IPS-18a (cell line): ENCODE results near the gene RFX6.
A peak's percentile ranks its signal among the peaks of the same experiment; 100 is the strongest.

Source experiments
- H3K27ac ChIP-seq: one replicate; pipeline ENCODE4 v1.5.1; 2013; ENCODE audit warnings: low read length
- H3K27me3 ChIP-seq: one replicate; pipeline ENCODE4 v1.6.1; 2013; ENCODE audit warnings: mild to moderate bottlenecking, low read length; ENCODE audit not compliant: control insufficient read depth, insufficient read depth
- H3K36me3 ChIP-seq: one replicate; pipeline ENCODE4 v1.6.1; 2013; ENCODE audit warnings: low read depth, low read length; ENCODE audit not compliant: control insufficient read depth
- H3K4me1 ChIP-seq: one replicate; pipeline ENCODE4 v1.6.1; 2013; ENCODE audit warnings: low read depth, low read length; ENCODE audit not compliant: control insufficient read depth
- H3K4me3 ChIP-seq: one replicate; pipeline ENCODE4 v1.5.1; 2013; ENCODE audit warnings: low read length
- H3K9ac ChIP-seq: one replicate; pipeline ENCODE4 v1.6.1; 2013; ENCODE audit warnings: mild to moderate bottlenecking, low read length, moderate library complexity
- H3K9me3 ChIP-seq: one replicate; pipeline ENCODE4 v1.6.1; 2013; ENCODE audit warnings: low read depth, low read length; ENCODE audit not compliant: control insufficient read depth

Gene RFX6

GRCh38 chr6:116872771-116873170, 4.3 kb upstream of the RFX6 start:
- H3K4me3 ChIP-seq = no peak overlapping the region
- H3K36me3 ChIP-seq = no peaks in the 10 kb centered on the region
- H3K4me1 ChIP-seq = no peaks in the 10 kb centered on the region
- no peak overlapping the region for H3K9ac ChIP-seq
- no peak overlapping the region for H3K27ac ChIP-seq
- H3K27me3 ChIP-seq = peaks cover 40% of the 10 kb centered on the region
- peaks cover 6% of the 10 kb centered on the region for H3K9me3 ChIP-seq

- Histone ChIP-seq H3K9ac (no peak overlapping the region), H3K27me3 (peaks cover 55% of the 10 kb centered on the region), H3K4me3 (peak overlapping the region; percentile 74), H3K36me3 (no peaks in the 10 kb centered on the region), H3K9me3 (peaks cover 6% of the 10 kb centered on the region), H3K27ac (no peak overlapping the region), H3K4me1 (no peaks in the 10 kb centered on the region)
Measured at GRCh38 chr6:116876107-116876506, 935 bp upstream of the RFX6 start.

- H3K4me3 ChIP-seq = peak overlapping the region; percentile 74
- H3K9me3 ChIP-seq = peaks cover 4% of the 10 kb centered on the region
- H3K9ac ChIP-seq = no peak overlapping the region
- no peaks in the 10 kb centered on the region for H3K36me3 ChIP-seq
- H3K27me3 ChIP-seq = peaks cover 55% of the 10 kb centered on the region
- H3K4me1 ChIP-seq = no peaks in the 10 kb centered on the region
- H3K27ac ChIP-seq = no peak overlapping the region
Measured at GRCh38 chr6:116877743-116878142, 701 bp downstream of the RFX6 start.

GRCh38 chr6:116881236-116881635, 4.2 kb downstream of the RFX6 start:
- H3K9ac ChIP-seq = no peak overlapping the region
- peaks cover 31% of the 10 kb centered on the region for H3K27me3 ChIP-seq
- no peaks in the 10 kb centered on the region for H3K9me3 ChIP-seq
- no peak overlapping the region for H3K4me3 ChIP-seq
- no peaks in the 10 kb centered on the region for H3K4me1 ChIP-seq
- H3K36me3 ChIP-seq = no peaks in the 10 kb centered on the region
- H3K27ac ChIP-seq = no peak overlapping the region

GRCh38 chr6:116883005-116883404, 6.0 kb downstream of the RFX6 start:
- Histone ChIP-seq H3K36me3 (no peaks in the 10 kb centered on the region), H3K27ac (no peak overlapping the region), H3K9ac (no peak overlapping the region), H3K4me3 (no peak overlapping the region), H3K9me3 (no peaks in the 10 kb centered on the region), H3K4me1 (no peaks in the 10 kb centered on the region), H3K27me3 (peaks cover 13% of the 10 kb centered on the region)

- Histone ChIP-seq H3K4me3 (no peak overlapping the region), H3K36me3 (no peaks in the 10 kb centered on the region), H3K27ac (no peak overlapping the region), H3K4me1 (no peaks in the 10 kb centered on the region), H3K27me3 (no peaks in the 10 kb centered on the region), H3K9me3 (no peaks in the 10 kb centered on the region), H3K9ac (no peak overlapping the region)
Measured at GRCh38 chr6:116884530-116884929, 7.5 kb downstream of the RFX6 start.

- Histone ChIP-seq H3K36me3 (no peaks in the 10 kb centered on the region), H3K4me3 (no peak overlapping the region), H3K4me1 (no peaks in the 10 kb centered on the region), H3K27ac (no peak overlapping the region), H3K9me3 (no peaks in the 10 kb centered on the region), H3K27me3 (no peaks in the 10 kb centered on the region), H3K9ac (no peak overlapping the region)
Measured at GRCh38 chr6:116887168-116887567, 10.1 kb downstream of the RFX6 start.

GRCh38 chr6:116887894-116888293, 10.9 kb downstream of the RFX6 start:
- Histone ChIP-seq H3K9ac (no peak overlapping the region), H3K27me3 (no peaks in the 10 kb centered on the region), H3K4me1 (no peaks in the 10 kb centered on the region), H3K36me3 (no peaks in the 10 kb centered on the region), H3K27ac (no peak overlapping the region), H3K4me3 (no peak overlapping the region), H3K9me3 (no peaks in the 10 kb centered on the region)

GRCh38 chr6:116888732-116889360, 11.8 kb downstream of the RFX6 start:
- H3K4me1 ChIP-seq = no peaks in the 10 kb centered on the region
- H3K4me3 ChIP-seq = no peak overlapping the region
- no peak overlapping the region for H3K27ac ChIP-seq
- no peaks in the 10 kb centered on the region for H3K36me3 ChIP-seq
- H3K27me3 ChIP-seq = no peaks in the 10 kb centered on the region
- H3K9me3 ChIP-seq = no peaks in the 10 kb centered on the region
- H3K9ac ChIP-seq = no peak overlapping the region

- no peaks in the 10 kb centered on the region for H3K27me3 ChIP-seq
- no peaks in the 10 kb centered on the region for H3K36me3 ChIP-seq
- H3K9ac ChIP-seq = no peak overlapping the region
- H3K4me1 ChIP-seq = no peaks in the 10 kb centered on the region
- H3K9me3 ChIP-seq = no peaks in the 10 kb centered on the region
- no peak overlapping the region for H3K27ac ChIP-seq
- no peak overlapping the region for H3K4me3 ChIP-seq
Measured at GRCh38 chr6:116894669-116895068, 17.6 kb downstream of the RFX6 start.

- no peaks in the 10 kb centered on the region for H3K27me3 ChIP-seq
- no peak overlapping the region for H3K9ac ChIP-seq
- no peaks in the 10 kb centered on the region for H3K4me1 ChIP-seq
- H3K9me3 ChIP-seq = no peaks in the 10 kb centered on the region
- no peaks in the 10 kb centered on the region for H3K36me3 ChIP-seq
- no peak overlapping the region for H3K4me3 ChIP-seq
- H3K27ac ChIP-seq = no peak overlapping the region
Measured at GRCh38 chr6:116895935-116896334, 18.9 kb downstream of the RFX6 start.

- Histone ChIP-seq H3K9me3 (no peaks in the 10 kb centered on the region), H3K27ac (no peak overlapping the region), H3K27me3 (no peaks in the 10 kb centered on the region), H3K4me1 (no peaks in the 10 kb centered on the region), H3K4me3 (no peak overlapping the region), H3K9ac (no peak overlapping the region), H3K36me3 (no peaks in the 10 kb centered on the region)
Measured at GRCh38 chr6:116902634-116903033, 25.6 kb downstream of the RFX6 start.
